ENCODE data around the gene SPATA7.

DNA sequence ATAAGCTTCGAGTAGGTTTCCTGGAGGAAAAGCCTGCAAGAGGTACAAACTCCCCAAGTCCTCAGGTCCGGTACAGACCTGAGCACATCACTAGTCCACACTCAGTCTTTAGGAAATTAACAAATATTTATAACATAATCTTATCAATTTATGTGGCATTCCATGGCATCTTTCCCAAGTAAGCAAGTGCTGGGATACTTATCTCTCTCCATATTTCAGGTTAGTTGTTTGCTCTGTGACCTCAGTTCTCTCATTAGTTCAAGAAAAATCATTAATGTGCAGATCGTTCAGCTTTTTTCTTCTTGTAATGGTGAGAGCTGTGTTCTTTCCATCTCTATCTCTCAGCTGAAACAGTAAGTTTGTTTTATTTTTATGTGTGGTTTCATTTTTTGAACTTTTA is 34.7 kb downstream of the SPATA7 start:
- TF ChIP-seq POLR2A (IDR thresholded peaks at IDR 0.05; ENCODE audit: low read depth, low read length) (no peak), TAF1 (IDR thresholded peaks at IDR 0.05; ENCODE audit: borderline replicate concordance, low read depth, low read length) (no peak), POLR2AphosphoS5 (IDR thresholded peaks at IDR 0.05; ENCODE audit: low read depth, low read length) (no peak)

Data from GM12892 (cell line).